Measurements from ENCODE around the gene PARD3.

Gene PARD3

DNA sequence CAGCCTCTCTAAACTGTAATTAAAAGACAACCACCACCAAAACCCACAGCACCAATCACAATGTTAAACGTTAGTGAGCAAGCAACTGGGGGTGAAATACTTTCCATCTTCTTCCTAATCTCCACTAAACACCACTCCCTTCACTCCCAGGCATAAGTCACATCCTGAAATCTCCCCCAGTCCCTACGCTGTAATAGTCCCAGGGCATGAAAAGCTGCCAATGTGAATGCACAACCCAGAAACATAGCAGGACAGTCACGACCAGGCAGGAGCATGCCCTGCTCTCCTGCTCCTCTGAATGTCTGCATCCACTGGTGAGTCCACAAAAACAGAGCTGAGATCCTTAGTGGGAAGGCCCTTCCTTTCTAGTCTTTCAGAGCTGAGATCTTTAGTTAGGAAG lies 288.9 kb downstream of the PARD3 start:
- DNase-seq: no peak

- no peak for DNase-seq
These were observed 290.6 kb downstream of the PARD3 start for GRCh38 chr10:34524369-34525091.

DNA sequence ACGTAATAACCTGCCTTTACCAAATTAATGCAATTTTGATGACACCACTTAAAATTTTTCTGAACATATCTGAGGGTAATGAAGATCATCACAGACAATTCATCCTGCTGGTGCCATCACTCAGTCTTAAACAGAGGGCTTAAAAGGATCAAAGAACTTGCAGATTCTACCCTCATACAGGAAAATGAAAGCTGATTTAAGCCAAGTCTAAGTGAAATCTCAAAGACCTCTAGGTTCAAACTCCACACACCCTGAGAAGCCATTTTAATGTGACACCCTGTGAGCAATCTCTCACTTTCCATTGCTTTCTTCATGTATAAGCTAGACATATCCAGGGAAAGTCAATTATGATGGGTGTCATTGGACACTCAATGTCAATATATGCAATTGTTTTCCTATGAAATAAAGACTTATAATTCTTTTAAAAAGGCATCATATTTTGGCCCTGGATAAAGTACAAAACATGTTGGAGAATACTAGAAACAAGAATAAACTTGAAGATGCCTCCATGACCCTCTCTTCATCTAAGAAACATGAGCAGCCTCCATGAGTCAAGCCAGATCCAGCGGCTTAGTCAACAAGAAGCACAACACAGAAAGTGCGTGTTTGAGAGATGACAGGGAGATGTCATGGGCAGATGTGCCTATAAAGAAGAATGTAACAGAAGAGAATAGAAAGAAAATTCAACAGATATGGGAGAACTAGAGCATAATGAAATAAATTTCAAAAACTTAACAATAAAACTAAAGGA lies 291.9 kb downstream of the PARD3 start:
- no peak for DNase-seq

GRCh38 chr10:34522546-34522945 lies 292.6 kb downstream of the PARD3 start:
- no peak for DNase-seq

- DNase-seq: no peak
These were observed 294.6 kb downstream of the PARD3 start for GRCh38 chr10:34520510-34520909.

GRCh38 chr10:34520084-34520483 lies 295.0 kb downstream of the PARD3 start:
- no peak for DNase-seq

DNA sequence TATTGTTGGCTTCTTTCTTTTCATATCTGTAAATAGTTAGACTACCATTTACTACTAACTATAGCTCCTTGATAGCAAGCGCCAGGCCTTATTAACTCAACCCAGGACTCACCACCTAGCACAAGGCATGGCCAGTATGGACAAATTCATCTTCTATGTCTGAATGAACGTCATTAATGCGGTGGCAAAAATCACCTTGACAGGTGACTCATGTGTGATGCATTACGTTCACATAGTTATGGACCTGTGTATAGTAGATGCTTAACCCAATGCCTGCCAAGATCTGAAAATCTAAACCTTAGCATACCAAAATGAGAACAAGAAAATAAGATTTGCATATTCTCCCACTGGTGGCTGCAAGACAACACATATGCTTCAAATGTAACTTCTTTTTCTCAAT lies 300.8 kb downstream of the PARD3 start:
- DNase-seq: no peak

DNA sequence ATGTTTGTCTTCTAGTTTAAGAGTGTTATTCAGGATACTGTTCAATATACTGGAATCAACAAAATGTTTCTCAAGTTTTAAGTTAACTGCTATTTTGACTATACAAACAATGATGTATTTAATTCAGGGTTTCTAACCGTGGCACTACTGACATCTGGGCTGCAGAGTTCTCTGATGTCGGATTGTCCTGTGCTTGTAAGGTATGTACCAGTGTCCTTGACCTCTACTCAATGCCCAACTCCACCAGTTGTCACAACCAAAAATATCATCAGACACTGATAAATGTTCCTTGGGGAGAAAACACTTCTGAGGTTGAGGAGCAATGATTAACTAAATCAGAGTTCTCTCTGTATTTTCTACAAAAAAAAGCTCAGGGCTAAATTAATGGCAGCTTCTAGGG lies 301.5 kb downstream of the PARD3 start:
- DNase-seq: no peak

- DNase-seq: no peak
These were observed 307.9 kb downstream of the PARD3 start for GRCh38 chr10:34507217-34507616.

- no peak for DNase-seq
These were observed 308.3 kb downstream of the PARD3 start for GRCh38 chr10:34506786-34507185.

DNA sequence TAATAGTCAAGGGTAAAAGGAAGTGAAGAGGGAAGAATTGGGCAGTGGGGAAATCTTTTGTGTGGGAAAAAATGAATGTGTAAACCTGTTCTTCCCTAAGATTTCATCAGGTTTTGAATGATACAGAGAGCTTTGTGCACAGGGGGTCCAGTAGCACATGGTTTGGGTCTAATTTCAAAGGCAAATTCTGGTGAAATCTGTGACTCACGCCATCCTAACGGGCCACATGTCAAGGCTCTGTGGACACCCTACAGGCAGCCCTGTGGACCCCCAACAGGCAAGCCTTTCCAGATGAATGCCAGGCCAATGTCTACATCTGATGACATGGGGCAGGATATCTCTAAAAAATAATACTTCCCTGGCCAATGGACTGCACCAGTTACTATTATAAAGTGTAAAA lies 309.8 kb downstream of the PARD3 start:
- DNase-seq: no peak

- DNase-seq: no peak
These were observed 310.6 kb downstream of the PARD3 start for GRCh38 chr10:34504534-34504933.

- no peak for DNase-seq
These were observed 311.4 kb downstream of the PARD3 start for GRCh38 chr10:34503704-34504103.

- DNase-seq: no peak
These were observed 315.4 kb downstream of the PARD3 start for GRCh38 chr10:34499612-34500279.

GRCh38 chr10:34498821-34499220 lies 316.3 kb downstream of the PARD3 start:
- DNase-seq: no peak

- DNase-seq: no peak
These were observed 319.2 kb downstream of the PARD3 start for GRCh38 chr10:34495938-34496337.

DNA sequence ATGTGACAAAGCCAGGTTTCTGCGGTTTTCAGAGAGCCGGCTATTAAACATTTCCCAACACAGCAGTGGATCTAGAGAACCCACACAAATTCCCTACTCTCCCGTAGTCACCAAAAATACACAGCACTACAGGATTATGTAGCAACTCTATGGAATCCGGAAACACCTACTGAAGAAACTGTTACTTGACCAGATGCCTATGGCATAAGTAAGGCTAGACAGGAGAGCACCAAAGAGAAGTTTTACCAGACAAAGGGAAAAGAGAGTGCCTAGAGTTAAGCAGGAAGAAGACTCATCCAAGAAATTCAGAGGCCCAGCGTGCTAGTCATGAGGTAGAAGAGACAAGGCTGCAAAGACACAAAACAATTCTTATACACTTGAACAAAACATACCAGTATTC lies 321.1 kb downstream of the PARD3 start:
- DNase-seq: no peak

DNA sequence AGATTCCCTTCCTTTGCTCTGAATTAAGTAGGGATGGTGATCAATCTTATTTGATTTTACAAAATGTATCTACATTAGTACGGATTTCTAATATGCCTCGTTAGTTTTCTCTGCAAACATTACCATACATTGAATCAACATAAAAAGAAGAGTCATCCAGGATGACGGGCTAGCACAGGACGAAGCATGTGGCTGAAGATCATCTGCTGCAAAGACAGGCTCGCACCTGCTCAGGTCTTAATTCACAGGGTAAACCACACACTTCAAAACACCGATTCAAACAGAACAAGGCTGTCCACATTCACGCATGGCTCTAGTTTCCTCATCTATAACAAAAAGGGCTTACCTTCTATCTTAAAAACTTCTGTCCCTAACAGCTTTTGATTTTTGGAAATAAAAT lies 323.0 kb downstream of the PARD3 start:
- DNase-seq: no peak

DNA sequence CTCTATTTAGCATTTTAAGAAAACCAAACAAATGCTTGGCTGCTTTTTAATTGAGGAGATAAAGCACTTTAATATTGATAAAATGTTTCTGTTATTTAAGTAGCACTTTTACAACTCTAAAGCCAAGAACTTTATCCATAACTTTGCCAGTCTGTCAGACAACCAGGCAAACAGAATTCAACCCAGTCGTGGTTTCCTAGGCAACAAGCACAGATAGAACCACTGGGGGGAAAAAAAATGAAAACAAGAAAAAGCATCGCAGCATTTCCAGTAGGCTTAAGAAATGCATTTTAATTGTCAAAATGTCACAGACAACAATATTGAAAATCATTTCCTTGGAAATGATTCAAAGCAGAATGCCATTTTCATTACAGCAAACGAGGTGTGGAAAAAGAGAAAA lies 323.4 kb downstream of the PARD3 start:
- no peak for DNase-seq

DNA sequence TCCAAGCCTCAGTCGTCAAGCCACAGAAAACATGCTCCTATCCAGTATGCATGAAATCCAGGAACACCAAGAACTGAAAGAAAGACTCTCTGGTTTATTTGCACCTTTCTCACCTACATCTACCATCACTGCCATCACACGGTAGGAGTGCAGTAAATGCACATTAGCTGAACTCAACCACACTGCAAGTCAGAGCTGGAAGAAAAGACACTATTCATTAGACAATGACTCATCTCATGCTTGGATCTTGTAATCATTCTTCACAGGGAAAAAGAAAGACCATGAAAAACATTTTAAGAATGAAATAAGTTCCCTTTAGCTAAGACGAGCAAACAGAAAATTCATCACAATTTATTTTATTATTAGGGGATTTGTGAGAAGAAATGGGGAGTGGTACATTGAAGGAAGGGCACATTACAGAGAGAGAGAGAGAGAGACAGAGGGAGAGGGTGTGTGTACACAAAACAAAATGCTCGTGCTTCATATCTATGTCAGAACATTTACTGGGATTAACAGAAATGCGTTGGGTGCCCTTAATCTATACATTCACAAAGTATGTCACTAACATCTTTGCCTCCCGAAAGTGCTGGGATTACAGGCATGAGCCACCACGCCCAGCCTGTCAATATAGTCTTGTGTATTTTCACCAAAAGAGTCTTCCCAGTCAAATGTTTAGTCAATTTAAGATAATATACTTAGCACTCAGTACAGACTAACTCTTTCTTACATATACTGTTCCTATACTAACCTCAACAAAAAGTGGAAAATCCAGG lies 324.9 kb downstream of the PARD3 start:
- DNase-seq: no peak

DNA sequence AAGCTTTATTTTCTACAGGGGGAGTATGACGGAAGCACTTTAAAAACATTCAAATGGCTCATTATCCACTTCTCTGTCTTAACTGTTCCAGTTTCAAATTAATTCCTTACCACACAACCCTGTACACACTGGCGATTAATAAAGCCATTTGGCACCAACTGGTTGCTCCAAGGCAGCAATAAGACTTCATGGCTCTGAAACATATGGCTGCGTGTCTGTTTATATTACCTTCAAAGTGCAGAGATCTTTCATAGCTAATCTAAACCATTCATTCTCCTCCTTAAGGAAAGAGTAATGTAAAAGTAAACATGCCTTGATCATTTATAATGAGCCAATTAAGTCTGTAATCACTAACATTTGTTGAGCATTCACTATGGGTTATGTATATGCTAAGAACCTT lies 325.7 kb downstream of the PARD3 start:
- DNase-seq: no peak

DNA sequence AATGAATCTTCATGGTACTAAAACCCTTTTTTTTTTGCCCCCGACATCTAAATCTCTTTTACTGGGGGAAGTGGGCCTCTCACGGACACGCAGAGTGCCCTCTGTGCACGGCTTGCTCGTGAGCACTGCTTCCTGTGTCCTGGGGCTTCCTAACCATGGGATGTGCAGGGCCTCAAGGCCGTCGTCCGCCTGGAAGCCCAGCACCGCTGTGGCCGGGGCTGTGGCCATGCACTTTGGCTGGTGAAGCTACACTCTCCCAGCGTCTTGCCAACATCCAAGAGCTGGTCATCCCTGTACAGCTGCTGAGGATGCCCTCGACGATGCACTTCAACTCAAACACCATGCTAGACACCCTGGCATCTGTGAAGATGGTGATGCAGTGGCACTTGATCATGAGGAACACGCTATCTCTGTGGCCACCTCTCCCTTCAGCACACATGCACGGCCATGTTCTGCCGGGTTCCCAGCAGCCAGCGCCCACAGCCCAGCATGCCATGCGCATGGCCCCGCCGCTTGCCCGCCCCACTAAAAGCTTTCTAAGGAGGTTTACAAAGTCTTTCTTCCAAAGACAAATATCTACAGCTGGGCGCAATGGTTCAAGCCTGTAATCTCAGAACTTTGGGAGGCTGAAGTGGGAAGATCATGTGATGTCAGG lies 326.5 kb downstream of the PARD3 start:
- DNase-seq: no peak

- DNase-seq: no peak
These were observed 329.1 kb downstream of the PARD3 start for GRCh38 chr10:34486008-34486407.

Measured in activated CD4-positive, alpha-beta T cell treated with anti-CD3 and anti-CD28 coated beads, Interleukin-2, amount 50 U/mL, for 4 hours (primary cell).